Stomach (tissue), 9 donors: ENCODE measurements around the gene SNRNP35. TPM values are rescaled to one million over a fixed set of nuclear protein-coding genes. Genes with fewer than 3 reads are reported as not detected.

ENCODE experiments used
- DNase-seq, 2 donors: peaks; one replicate each; pipeline versions ENCODE4 v3.0.0 to v3.0.0-alpha.2; 2013 to 2019
- H3K27ac ChIP-seq, 5 donors: fragments of 200-600 bp in 4 of 5; sonication (generic) in 4 of 5; one replicate each; pipeline ENCODE4 v1.5.1; 2013 to 2019; ENCODE audit warnings: mild to moderate bottlenecking in 1 of 5, moderate library complexity in 1 of 5
- H3K27me3 ChIP-seq, 3 donors: fragments of 200-600 bp; sonication (generic); one replicate each; pipeline ENCODE4 v1.5.1; 2017 to 2019; ENCODE audit warnings: mixed run types in 1 of 3
- H3K36me3 ChIP-seq, 4 donors: fragments of 200-600 bp; sonication (generic); 1 replicate in 3 of 4; 2 replicates in 1 of 4; pipeline ENCODE4 v1.5.1; 2016 to 2019
- H3K4me1 ChIP-seq, 4 donors: fragments of 200-600 bp; sonication (generic); one replicate each; pipeline ENCODE4 v1.5.1; 2016 to 2019
- H3K4me3 ChIP-seq, 4 donors: fragments of 200-600 bp; sonication (generic) in 3 of 4; one replicate each; pipeline ENCODE4 v1.5.1; 2016 to 2019; ENCODE audit warnings: mild to moderate bottlenecking in 1 of 4
- H3K9me3 ChIP-seq, 4 donors: fragments of 200-600 bp; sonication (generic); one replicate each; pipeline ENCODE4 v1.5.1; 2016 to 2019
- EP300 ChIP-seq: sonication (generic); formaldehyde crosslinking; IDR thresholded peaks from one replicate; pipeline ENCODE4 v1.6.1; 2017; ENCODE audit warnings: antibody characterized with exemption
- POLR2A ChIP-seq, 4 donors: fragments of 450-650 bp; IDR thresholded peaks; one replicate each; pipeline ENCODE4 v1.6.1; 2016; ENCODE audit warnings: antibody characterized with exemption in 4 of 4, control low read depth in 2 of 4, mild to moderate bottlenecking in 1 of 4, moderate library complexity in 1 of 4
- POLR2AphosphoS5 ChIP-seq, 3 donors: sonication (generic); formaldehyde crosslinking; IDR thresholded peaks; one replicate each; pipeline ENCODE4 v1.6.1; 2016; ENCODE audit warnings: antibody characterized with exemption in 3 of 3
- WGBS, 5 donors: extraction: QIAGEN DNeasy Blood & Tissue Kit in 3 of 5; methylation state at CpG; one replicate each; pipeline versions ENCODE4 v1.1.5 to v1.1.7; 2013 to 2018; 5-methylcytosine and 5-hydroxymethylcytosine counted together
- intact Hi-C: fragments of 100-400 bp; cut with DNase I; formaldehyde crosslinking; loops from one replicate; pipeline ENCODE4 v1.15.1; 2023; ENCODE audit warnings: low total_unique reads
- polyA plus RNA-seq, 3 donors: library from polyadenylated mRNA; stranded (reverse); fragments of 200-250 nt; gene quantifications; one replicate each; pipeline ENCODE4 v1.2.3, GENCODE V29; 2013
- total RNA-seq, 5 donors: library from RNA; depleted of rRNA; stranded (reverse); fragments of >200 nt; gene quantifications; one replicate each; pipeline versions ENCODE4 v1.1.0 to v1.2.3, GENCODE V29; 2014 to 2016
- TF ChIP-seq, protein P1 (sequence below), 7 experiments: fragments of 450-650 bp in 4 of 7; fragments of 200-600 bp in 3 of 7; sonication (generic) in 3 of 7; IDR thresholded peaks; one replicate each; pipeline ENCODE4 v1.5.1; 2016 to 2019; ENCODE audit warnings: antibody characterized with exemption in 7 of 7, control low read depth in 2 of 7, mild to moderate bottlenecking in 1 of 7
- donor health status: healthy with polysubstance abuse.
- donor health status: Bipolar disorder and iron deficiency.
- donor health status: healthy.

Gene SNRNP35
- total and polyA plus RNA-seq, 8 donors: 5.8 to 55.0 (median 31.4) TPM

GRCh38 chr12:123502163-123502704, 44.3 kb downstream of the SNRNP35 start:
- DNase-seq: no peak
- intact Hi-C loops: no loop called here
- WGBS, 5 donors: 83 to 94% (median 91%) methylated on average over 11 to 12 of the region's 12 CpGs
- Histone ChIP-seq H3K27ac (no peak overlapping the region), H3K4me1 (no peaks in the 10 kb centered on the region), H3K9me3 (no peaks in the 10 kb centered on the region), H3K4me3 (no peak overlapping the region), H3K27me3 (no peaks in the 10 kb centered on the region), H3K36me3 (peaks cover 4 to 36% (median 27%) of the 10 kb centered on the region in 4 donors)
- TF ChIP-seq, protein P1, sequence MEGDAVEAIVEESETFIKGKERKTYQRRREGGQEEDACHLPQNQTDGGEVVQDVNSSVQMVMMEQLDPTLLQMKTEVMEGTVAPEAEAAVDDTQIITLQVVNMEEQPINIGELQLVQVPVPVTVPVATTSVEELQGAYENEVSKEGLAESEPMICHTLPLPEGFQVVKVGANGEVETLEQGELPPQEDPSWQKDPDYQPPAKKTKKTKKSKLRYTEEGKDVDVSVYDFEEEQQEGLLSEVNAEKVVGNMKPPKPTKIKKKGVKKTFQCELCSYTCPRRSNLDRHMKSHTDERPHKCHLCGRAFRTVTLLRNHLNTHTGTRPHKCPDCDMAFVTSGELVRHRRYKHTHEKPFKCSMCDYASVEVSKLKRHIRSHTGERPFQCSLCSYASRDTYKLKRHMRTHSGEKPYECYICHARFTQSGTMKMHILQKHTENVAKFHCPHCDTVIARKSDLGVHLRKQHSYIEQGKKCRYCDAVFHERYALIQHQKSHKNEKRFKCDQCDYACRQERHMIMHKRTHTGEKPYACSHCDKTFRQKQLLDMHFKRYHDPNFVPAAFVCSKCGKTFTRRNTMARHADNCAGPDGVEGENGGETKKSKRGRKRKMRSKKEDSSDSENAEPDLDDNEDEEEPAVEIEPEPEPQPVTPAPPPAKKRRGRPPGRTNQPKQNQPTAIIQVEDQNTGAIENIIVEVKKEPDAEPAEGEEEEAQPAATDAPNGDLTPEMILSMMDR (IDR thresholded peaks at IDR 0.05): no peak
- TF ChIP-seq EP300 (no peak), POLR2A (IDR thresholded peaks at IDR 0.05) (no peak), POLR2AphosphoS5 (IDR thresholded peaks at IDR 0.05) (no peak)

GRCh38 chr12:123506059-123506842, 48.3 kb downstream of the SNRNP35 start:
- TF ChIP-seq POLR2AphosphoS5 (IDR thresholded peaks at IDR 0.05): no peak
- Histone ChIP-seq H3K4me1 (peaks cover 0 to 5% (median 0%) of the 10 kb centered on the region in 4 donors), H3K9me3 (no peaks in the 10 kb centered on the region), H3K4me3 (no peak overlapping the region), H3K27ac (no peak overlapping the region), H3K36me3 (peaks cover 4 to 27% (median 14%) of the 10 kb centered on the region in 4 donors), H3K27me3 (no peaks in the 10 kb centered on the region)
- no peak for DNase-seq
- intact Hi-C loops: no loop called here
- 92 to 95% (median 93%) methylated on average over 17 of the region's 17 CpGs for WGBS, 5 donors

DNA sequence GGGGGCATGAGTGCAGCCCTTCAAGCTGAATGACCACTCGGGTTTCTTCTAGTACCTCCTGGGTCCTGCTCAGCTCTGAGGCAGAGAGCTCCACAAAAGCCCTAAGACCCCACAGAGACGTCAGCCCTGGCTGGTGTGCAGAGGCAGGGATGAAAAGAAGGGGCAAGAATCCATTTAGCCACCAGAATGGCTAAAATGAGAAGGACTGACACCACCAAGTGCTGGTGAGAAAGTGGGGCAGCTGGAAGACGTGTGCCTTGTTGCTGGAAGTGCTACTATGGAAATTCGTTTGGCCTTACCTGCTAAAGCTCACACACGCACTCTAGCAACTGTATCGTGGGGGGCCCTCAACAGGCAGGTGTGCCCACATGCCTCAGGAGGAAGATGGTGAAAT, 48.9 kb downstream of the SNRNP35 start:
- WGBS, 5 donors: 89 to 96% (median 93%) methylated on average over 6 of the region's 6 CpGs
- no peak for TF ChIP-seq POLR2AphosphoS5 (IDR thresholded peaks at IDR 0.05)
- TF ChIP-seq, protein P1 (IDR thresholded peaks at IDR 0.05): no peak
- no peak for TF ChIP-seq POLR2A (IDR thresholded peaks at IDR 0.05)
- no peak for TF ChIP-seq EP300
- Histone ChIP-seq H3K9me3 (no peaks in the 10 kb centered on the region), H3K4me1 (peaks cover 0 to 5% (median 0%) of the 10 kb centered on the region in 4 donors), H3K4me3 (no peak overlapping the region), H3K27me3 (no peaks in the 10 kb centered on the region), H3K27ac (no peak overlapping the region), H3K36me3 (peaks cover 4 to 33% (median 17%) of the 10 kb centered on the region in 4 donors)
- intact Hi-C loops: no loop called here
- DNase-seq: no peak

- no peak overlapping the region for H3K27ac ChIP-seq
- peaks cover 0 to 5% (median 0%) of the 10 kb centered on the region in 4 donors for H3K4me1 ChIP-seq
- H3K4me3 ChIP-seq: no peak overlapping the region
- no peak for DNase-seq
- H3K27me3 ChIP-seq: no peaks in the 10 kb centered on the region
- intact Hi-C loops: no loop called here
- WGBS, 5 donors: 81 to 85% (median 84%) methylated on average over 24 to 26 of the region's 26 CpGs
- no peak for TF ChIP-seq POLR2AphosphoS5 (IDR thresholded peaks at IDR 0.05)
- TF ChIP-seq EP300: no peak
- no peak for TF ChIP-seq POLR2A (IDR thresholded peaks at IDR 0.05)
- TF ChIP-seq, protein P1 (IDR thresholded peaks at IDR 0.05): no peak
- H3K9me3 ChIP-seq: no peaks in the 10 kb centered on the region
- H3K36me3 ChIP-seq: peaks cover 6 to 65% (median 33%) of the 10 kb centered on the region in 4 donors
Measured at GRCh38 chr12:123512838-123513665, 55.1 kb downstream of the SNRNP35 start.
